HEK293 (cell line): ENCODE data around the gene CRTC2.

Experiments
- HOXA7 ChIP-seq: sonication (generic); formaldehyde crosslinking; IDR thresholded peaks from 2 replicates; pipeline ENCODE4 v1.8.1; 2022; ENCODE audit warnings: missing genetic modification reagents, borderline replicate concordance
- KLF1 ChIP-seq: fragments of 450-650 bp; formaldehyde crosslinking; IDR thresholded peaks from 2 replicates; pipeline ENCODE4 v1.5.1; 2016; ENCODE audit warnings: missing biosample characterization, missing genetic modification characterization
- KLF8 ChIP-seq: fragments of 450-650 bp; formaldehyde crosslinking; IDR thresholded peaks from 2 replicates; pipeline ENCODE4 v1.5.1; 2016; ENCODE audit warnings: missing biosample characterization, missing genetic modification characterization
- PRDM6 ChIP-seq: fragments of 450-650 bp; formaldehyde crosslinking; IDR thresholded peaks from 2 replicates; pipeline ENCODE4 v1.5.1; 2017; ENCODE audit warnings: missing biosample characterization, missing genetic modification characterization
- ZBTB1 ChIP-seq: fragments of 450-650 bp; formaldehyde crosslinking; IDR thresholded peaks from 2 replicates; pipeline ENCODE4 v1.5.1; 2016; ENCODE audit warnings: missing biosample characterization, missing genetic modification characterization
- ZFP41 ChIP-seq: fragments of 450-650 bp; formaldehyde crosslinking; IDR thresholded peaks from 2 replicates; pipeline ENCODE4 v1.5.1; 2016; ENCODE audit warnings: missing biosample characterization, missing genetic modification characterization, borderline replicate concordance
- ZNF10 ChIP-seq: fragments of 450-650 bp; formaldehyde crosslinking; IDR thresholded peaks from 2 replicates; pipeline ENCODE4 v1.5.1; 2017; ENCODE audit warnings: missing biosample characterization, missing genetic modification characterization
- ZNF121 ChIP-seq: fragments of 450-650 bp; formaldehyde crosslinking; IDR thresholded peaks from 2 replicates; pipeline ENCODE4 v1.5.1; 2016; ENCODE audit warnings: missing biosample characterization, missing genetic modification characterization
- ZNF146 ChIP-seq: fragments of 450-650 bp; formaldehyde crosslinking; IDR thresholded peaks from 2 replicates; pipeline ENCODE4 v1.5.1; 2016; ENCODE audit warnings: missing biosample characterization, missing genetic modification characterization
- ZNF514 ChIP-seq: fragments of 450-650 bp; formaldehyde crosslinking; IDR thresholded peaks from 2 replicates; pipeline ENCODE4 v1.5.1; 2016; ENCODE audit warnings: missing biosample characterization, missing genetic modification characterization
- ZNF561 ChIP-seq: fragments of 450-650 bp; IDR thresholded peaks from 2 replicates; pipeline ENCODE4 v1.5.1; 2018; ENCODE audit warnings: missing biosample characterization, missing genetic modification characterization, borderline replicate concordance
- ZNF623 ChIP-seq: fragments of 450-650 bp; formaldehyde crosslinking; IDR thresholded peaks from 2 replicates; pipeline ENCODE4 v1.5.1; 2016; ENCODE audit warnings: missing biosample characterization, missing genetic modification characterization
- ZNF654 ChIP-seq: fragments of 450-650 bp; formaldehyde crosslinking; IDR thresholded peaks from 2 replicates; pipeline ENCODE4 v1.5.1; 2016; ENCODE audit warnings: low read depth, missing biosample characterization, missing genetic modification characterization
- ZNF658 ChIP-seq: fragments of 450-650 bp; formaldehyde crosslinking; IDR thresholded peaks from 2 replicates; pipeline ENCODE4; 2016; ENCODE audit warnings: missing biosample characterization, missing genetic modification characterization
- ZNF701 ChIP-seq: fragments of 450-650 bp; formaldehyde crosslinking; IDR thresholded peaks from 2 replicates; pipeline ENCODE4 v1.5.1; 2016; ENCODE audit warnings: missing biosample characterization, missing genetic modification characterization
- ZNF785 ChIP-seq: fragments of 450-650 bp; formaldehyde crosslinking; IDR thresholded peaks from 2 replicates; pipeline ENCODE4 v1.5.1; 2016; ENCODE audit warnings: missing biosample characterization, missing genetic modification characterization
- ZNF837 ChIP-seq: fragments of 450-650 bp; formaldehyde crosslinking; IDR thresholded peaks from 2 replicates; pipeline ENCODE4 v1.5.1; 2016; ENCODE audit warnings: missing biosample characterization, missing genetic modification characterization
- ZSCAN18 ChIP-seq: fragments of 450-650 bp; formaldehyde crosslinking; IDR thresholded peaks from 2 replicates; pipeline ENCODE4 v1.5.1; 2016; ENCODE audit warnings: missing biosample characterization, missing genetic modification characterization
- TF ChIP-seq, protein P1 (sequence below): fragments of 450-650 bp; formaldehyde crosslinking; IDR thresholded peaks from 2 replicates; pipeline ENCODE4 v1.5.1; 2016; ENCODE audit warnings: missing biosample characterization, missing genetic modification characterization
- TF ChIP-seq, protein P2 (sequence below): fragments of 450-650 bp; formaldehyde crosslinking; optimal IDR thresholded peaks from 2 replicates; pipeline ENCODE3; 2016; ENCODE audit warnings: missing biosample characterization, mild to moderate bottlenecking, missing genetic modification characterization
- TF ChIP-seq, protein P3 (sequence below): fragments of 450-650 bp; formaldehyde crosslinking; IDR thresholded peaks from 2 replicates; pipeline ENCODE4 v1.5.1; 2017; ENCODE audit warnings: missing biosample characterization, missing genetic modification characterization
- TF ChIP-seq, protein P4 (sequence below): fragments of 450-650 bp; formaldehyde crosslinking; IDR thresholded peaks from 2 replicates; pipeline ENCODE4 v1.5.1; 2017; ENCODE audit warnings: missing biosample characterization, mild to moderate bottlenecking, missing genetic modification characterization, moderate library complexity
- TF ChIP-seq, protein P5 (sequence below): fragments of 450-650 bp; formaldehyde crosslinking; IDR thresholded peaks from 2 replicates; pipeline ENCODE4 v1.5.1; 2017; ENCODE audit warnings: missing biosample characterization, missing genetic modification characterization
- TF ChIP-seq, protein P6 (sequence below): fragments of 450-650 bp; formaldehyde crosslinking; IDR thresholded peaks from 2 replicates; pipeline ENCODE4 v1.5.1; 2016; ENCODE audit warnings: missing biosample characterization, missing genetic modification characterization, low read depth

CRTC2 gene

GRCh38 chr1:153977250-153978240 is 19.1 kb upstream of the CRTC2 start, which contains the start of gene JTB (continued):
- no peak for TF ChIP-seq ZBTB1 (tag by site-specific recombination)
- TF ChIP-seq ZNF121 (tag by site-specific recombination) = no peak
- no peak for TF ChIP-seq ZNF658
- TF ChIP-seq ZNF785 (tag by site-specific recombination) = no peak
- TF ChIP-seq, protein P1, sequence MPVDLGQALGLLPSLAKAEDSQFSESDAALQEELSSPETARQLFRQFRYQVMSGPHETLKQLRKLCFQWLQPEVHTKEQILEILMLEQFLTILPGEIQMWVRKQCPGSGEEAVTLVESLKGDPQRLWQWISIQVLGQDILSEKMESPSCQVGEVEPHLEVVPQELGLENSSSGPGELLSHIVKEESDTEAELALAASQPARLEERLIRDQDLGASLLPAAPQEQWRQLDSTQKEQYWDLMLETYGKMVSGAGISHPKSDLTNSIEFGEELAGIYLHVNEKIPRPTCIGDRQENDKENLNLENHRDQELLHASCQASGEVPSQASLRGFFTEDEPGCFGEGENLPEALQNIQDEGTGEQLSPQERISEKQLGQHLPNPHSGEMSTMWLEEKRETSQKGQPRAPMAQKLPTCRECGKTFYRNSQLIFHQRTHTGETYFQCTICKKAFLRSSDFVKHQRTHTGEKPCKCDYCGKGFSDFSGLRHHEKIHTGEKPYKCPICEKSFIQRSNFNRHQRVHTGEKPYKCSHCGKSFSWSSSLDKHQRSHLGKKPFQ (tag by site-specific recombination) = no peak
- TF ChIP-seq, protein P2, sequence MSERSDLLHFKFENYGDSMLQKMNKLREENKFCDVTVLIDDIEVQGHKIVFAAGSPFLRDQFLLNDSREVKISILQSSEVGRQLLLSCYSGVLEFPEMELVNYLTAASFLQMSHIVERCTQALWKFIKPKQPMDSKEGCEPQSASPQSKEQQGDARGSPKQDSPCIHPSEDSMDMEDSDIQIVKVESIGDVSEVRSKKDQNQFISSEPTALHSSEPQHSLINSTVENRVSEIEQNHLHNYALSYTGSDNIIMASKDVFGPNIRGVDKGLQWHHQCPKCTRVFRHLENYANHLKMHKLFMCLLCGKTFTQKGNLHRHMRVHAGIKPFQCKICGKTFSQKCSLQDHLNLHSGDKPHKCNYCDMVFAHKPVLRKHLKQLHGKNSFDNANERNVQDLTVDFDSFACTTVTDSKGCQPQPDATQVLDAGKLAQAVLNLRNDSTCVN (tag by site-specific recombination) = peak; percentile 90
- no peak for TF ChIP-seq ZNF701
- TF ChIP-seq, protein P3, sequence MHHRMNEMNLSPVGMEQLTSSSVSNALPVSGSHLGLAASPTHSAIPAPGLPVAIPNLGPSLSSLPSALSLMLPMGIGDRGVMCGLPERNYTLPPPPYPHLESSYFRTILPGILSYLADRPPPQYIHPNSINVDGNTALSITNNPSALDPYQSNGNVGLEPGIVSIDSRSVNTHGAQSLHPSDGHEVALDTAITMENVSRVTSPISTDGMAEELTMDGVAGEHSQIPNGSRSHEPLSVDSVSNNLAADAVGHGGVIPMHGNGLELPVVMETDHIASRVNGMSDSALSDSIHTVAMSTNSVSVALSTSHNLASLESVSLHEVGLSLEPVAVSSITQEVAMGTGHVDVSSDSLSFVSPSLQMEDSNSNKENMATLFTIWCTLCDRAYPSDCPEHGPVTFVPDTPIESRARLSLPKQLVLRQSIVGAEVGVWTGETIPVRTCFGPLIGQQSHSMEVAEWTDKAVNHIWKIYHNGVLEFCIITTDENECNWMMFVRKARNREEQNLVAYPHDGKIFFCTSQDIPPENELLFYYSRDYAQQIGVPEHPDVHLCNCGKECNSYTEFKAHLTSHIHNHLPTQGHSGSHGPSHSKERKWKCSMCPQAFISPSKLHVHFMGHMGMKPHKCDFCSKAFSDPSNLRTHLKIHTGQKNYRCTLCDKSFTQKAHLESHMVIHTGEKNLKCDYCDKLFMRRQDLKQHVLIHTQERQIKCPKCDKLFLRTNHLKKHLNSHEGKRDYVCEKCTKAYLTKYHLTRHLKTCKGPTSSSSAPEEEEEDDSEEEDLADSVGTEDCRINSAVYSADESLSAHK (tag by site-specific recombination) = no peak
- TF ChIP-seq ZNF561 = no peak; the same call in none of the 2 replicates
- no peak for TF ChIP-seq KLF1
- TF ChIP-seq, protein P4, sequence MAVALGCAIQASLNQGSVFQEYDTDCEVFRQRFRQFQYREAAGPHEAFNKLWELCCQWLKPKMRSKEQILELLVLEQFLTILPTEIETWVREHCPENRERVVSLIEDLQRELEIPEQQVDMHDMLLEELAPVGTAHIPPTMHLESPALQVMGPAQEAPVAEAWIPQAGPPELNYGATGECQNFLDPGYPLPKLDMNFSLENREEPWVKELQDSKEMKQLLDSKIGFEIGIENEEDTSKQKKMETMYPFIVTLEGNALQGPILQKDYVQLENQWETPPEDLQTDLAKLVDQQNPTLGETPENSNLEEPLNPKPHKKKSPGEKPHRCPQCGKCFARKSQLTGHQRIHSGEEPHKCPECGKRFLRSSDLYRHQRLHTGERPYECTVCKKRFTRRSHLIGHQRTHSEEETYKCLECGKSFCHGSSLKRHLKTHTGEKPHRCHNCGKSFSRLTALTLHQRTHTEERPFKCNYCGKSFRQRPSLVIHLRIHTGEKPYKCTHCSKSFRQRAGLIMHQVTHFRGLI = no peak; the same call in 1 of the 2 replicates
- TF ChIP-seq ZNF837 (tag by site-specific recombination) = no peak
- no peak for TF ChIP-seq ZNF654 (tag by site-specific recombination)
- TF ChIP-seq PRDM6 (tag by site-specific recombination) = no peak
- TF ChIP-seq, protein P5, sequence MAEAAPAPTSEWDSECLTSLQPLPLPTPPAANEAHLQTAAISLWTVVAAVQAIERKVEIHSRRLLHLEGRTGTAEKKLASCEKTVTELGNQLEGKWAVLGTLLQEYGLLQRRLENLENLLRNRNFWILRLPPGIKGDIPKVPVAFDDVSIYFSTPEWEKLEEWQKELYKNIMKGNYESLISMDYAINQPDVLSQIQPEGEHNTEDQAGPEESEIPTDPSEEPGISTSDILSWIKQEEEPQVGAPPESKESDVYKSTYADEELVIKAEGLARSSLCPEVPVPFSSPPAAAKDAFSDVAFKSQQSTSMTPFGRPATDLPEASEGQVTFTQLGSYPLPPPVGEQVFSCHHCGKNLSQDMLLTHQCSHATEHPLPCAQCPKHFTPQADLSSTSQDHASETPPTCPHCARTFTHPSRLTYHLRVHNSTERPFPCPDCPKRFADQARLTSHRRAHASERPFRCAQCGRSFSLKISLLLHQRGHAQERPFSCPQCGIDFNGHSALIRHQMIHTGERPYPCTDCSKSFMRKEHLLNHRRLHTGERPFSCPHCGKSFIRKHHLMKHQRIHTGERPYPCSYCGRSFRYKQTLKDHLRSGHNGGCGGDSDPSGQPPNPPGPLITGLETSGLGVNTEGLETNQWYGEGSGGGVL = 0 out of 2 replicates have a peak, but pooled peaks have one; percentile 39
- no peak; the same call in 1 of the 2 replicates for TF ChIP-seq ZSCAN18 (tag by site-specific recombination)
- 0 out of 2 replicates have a peak, but pooled peaks have one; percentile 25 for TF ChIP-seq ZNF10 (tag by site-specific recombination)
- TF ChIP-seq KLF8 (tag by site-specific recombination) = no peak; the same call in 1 of the 2 replicates
- TF ChIP-seq ZNF514 = no peak
- no peak for TF ChIP-seq HOXA7 (CRISPR knock-in tag)
- TF ChIP-seq ZFP41 = no peak
- TF ChIP-seq, protein P6, sequence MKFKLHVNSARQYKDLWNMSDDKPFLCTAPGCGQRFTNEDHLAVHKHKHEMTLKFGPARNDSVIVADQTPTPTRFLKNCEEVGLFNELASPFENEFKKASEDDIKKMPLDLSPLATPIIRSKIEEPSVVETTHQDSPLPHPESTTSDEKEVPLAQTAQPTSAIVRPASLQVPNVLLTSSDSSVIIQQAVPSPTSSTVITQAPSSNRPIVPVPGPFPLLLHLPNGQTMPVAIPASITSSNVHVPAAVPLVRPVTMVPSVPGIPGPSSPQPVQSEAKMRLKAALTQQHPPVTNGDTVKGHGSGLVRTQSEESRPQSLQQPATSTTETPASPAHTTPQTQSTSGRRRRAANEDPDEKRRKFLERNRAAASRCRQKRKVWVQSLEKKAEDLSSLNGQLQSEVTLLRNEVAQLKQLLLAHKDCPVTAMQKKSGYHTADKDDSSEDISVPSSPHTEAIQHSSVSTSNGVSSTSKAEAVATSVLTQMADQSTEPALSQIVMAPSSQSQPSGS (tag by site-specific recombination) = no peak
- TF ChIP-seq ZNF146 = no peak
- TF ChIP-seq ZNF623 (tag by site-specific recombination) = peak; percentile 62
